GM12801 (cell line): Measurements from ENCODE around the gene TADA3.

Experiments
- CTCF ChIP-seq: IDR thresholded peaks from one replicate; pipeline ENCODE4 v1.5.1; 2011; ENCODE audit warnings: control low read depth; ENCODE audit not compliant: insufficient read length; ENCODE audit errors: extremely low read depth

The TADA3 gene

GRCh38 chr3:9787714-9788113, 4.6 kb downstream of the TADA3 start:
- no peak for TF ChIP-seq CTCF

- no peak for TF ChIP-seq CTCF
These were observed 5.2 kb downstream of the TADA3 start for GRCh38 chr3:9786825-9787669.

- TF ChIP-seq CTCF, result no peak
These were observed 6.0 kb downstream of the TADA3 start for GRCh38 chr3:9786209-9786739.

GRCh38 chr3:9785602-9786001, 6.7 kb downstream of the TADA3 start:
- no peak for TF ChIP-seq CTCF

GRCh38 chr3:9784965-9785364, 7.3 kb downstream of the TADA3 start:
- TF ChIP-seq CTCF, result no peak

GRCh38 chr3:9783954-9784353, 8.3 kb downstream of the TADA3 start:
- TF ChIP-seq CTCF, result no peak

GRCh38 chr3:9782770-9783169, 9.5 kb downstream of the TADA3 start:
- TF ChIP-seq CTCF, result no peak
